ENCODE data around the gene ELL. TPM values are rescaled to one million over a fixed set of nuclear protein-coding genes. Genes with fewer than 3 reads are reported as not detected.

Gene ELL
- total RNA-seq, 6 donors from 2014 or later, result 19.8 to 66.0 (median 22.4) TPM

GRCh38 chr19:18441804-18442788 is 79.8 kb downstream of the ELL start:
- Histone ChIP-seq H3K27ac (no peak overlapping the region), H3K27me3 (no peaks in the 10 kb centered on the region), H3K4me1 (peaks cover 16 to 34% (median 19%) of the 10 kb centered on the region in 4 donors), H3K36me3 (peaks cover 22 to 43% (median 37%) of the 10 kb centered on the region in 4 donors), H3K9me3 (no peaks in the 10 kb centered on the region), H3K4me3 (no peak overlapping the region)
- 78 to 87% methylated on average over 5 of the region's 5 CpGs for WGBS, 2 donors
- ATAC-seq (ENCODE audit: low FRiP score in 2 of 2) (no peak), DNase-seq (no peak)
- no peak for TF ChIP-seq EP300 (IDR thresholded peaks at IDR 0.05)
- TF ChIP-seq CTCF (IDR thresholded peaks at IDR 0.05), result no peak
- no peak for TF ChIP-seq POLR2AphosphoS5 (IDR thresholded peaks at IDR 0.05)

GRCh38 chr19:18440936-18441803 is 80.7 kb downstream of the ELL start:
- 87 to 92% methylated on average over 16 to 17 of the region's 23 CpGs for WGBS, 2 donors
- peak in 1 of 2 donors; percentile 66 for DNase-seq
- no peak for ATAC-seq (ENCODE audit: low FRiP score in 2 of 2)

GRCh38 chr19:18440415-18440877 is 81.4 kb downstream of the ELL start:
- peak in 1 of 2 donors; percentile 22 for DNase-seq
- H3K36me3 ChIP-seq, result peaks cover 13 to 33% (median 22%) of the 10 kb centered on the region in 4 donors
- no peaks in the 10 kb centered on the region for H3K9me3 ChIP-seq
- WGBS, 2 donors, result 55 to 68% methylated on average over 5 to 11 of the region's 11 CpGs
- ATAC-seq (ENCODE audit: low FRiP score in 2 of 2), result no peak
- no peak overlapping the region for H3K4me3 ChIP-seq
- H3K27ac ChIP-seq, result no peak overlapping the region
- TF ChIP-seq CTCF (IDR thresholded peaks at IDR 0.05) (no peak), POLR2A (IDR thresholded peaks at IDR 0.05) (no peak), EP300 (IDR thresholded peaks at IDR 0.05) (no peak), POLR2AphosphoS5 (IDR thresholded peaks at IDR 0.05) (no peak)
- H3K27me3 ChIP-seq, result no peaks in the 10 kb centered on the region
- H3K4me1 ChIP-seq, result peaks cover 23 to 40% (median 27%) of the 10 kb centered on the region in 4 donors

More at GRCh38 chr19:18440936-18441803, 80.7 kb downstream of the ELL start:
- Histone ChIP-seq H3K4me1 (peaks cover 23 to 39% (median 27%) of the 10 kb centered on the region in 4 donors), H3K36me3 (peaks cover 16 to 34% (median 30%) of the 10 kb centered on the region in 4 donors), H3K9me3 (no peaks in the 10 kb centered on the region), H3K27me3 (no peaks in the 10 kb centered on the region), H3K27ac (no peak overlapping the region), H3K4me3 (no peak overlapping the region)
- TF ChIP-seq POLR2AphosphoS5 (IDR thresholded peaks at IDR 0.05) (no peak), POLR2A (IDR thresholded peaks at IDR 0.05) (no peak), CTCF (IDR thresholded peaks at IDR 0.05) (no peak), EP300 (IDR thresholded peaks at IDR 0.05) (no peak)

GRCh38 chr19:18439910-18440237 is 82.0 kb downstream of the ELL start:
- Histone ChIP-seq H3K9me3 (no peaks in the 10 kb centered on the region), H3K4me1 (peaks cover 23 to 40% (median 27%) of the 10 kb centered on the region in 4 donors), H3K36me3 (peaks cover 10 to 31% (median 17%) of the 10 kb centered on the region in 4 donors), H3K4me3 (no peak overlapping the region), H3K27ac (peak overlapping the region in 1 of 4 donors; percentile 72), H3K27me3 (no peaks in the 10 kb centered on the region)
- ATAC-seq (ENCODE audit: low FRiP score in 2 of 2) (no peak), DNase-seq (no peak)
- WGBS, 2 donors, result 76 to 78% methylated on average over 9 of the region's 9 CpGs
- TF ChIP-seq CTCF (IDR thresholded peaks at IDR 0.05), result no peak
- no peak for TF ChIP-seq POLR2A (IDR thresholded peaks at IDR 0.05)
- TF ChIP-seq EP300 (IDR thresholded peaks at IDR 0.05), result no peak
- TF ChIP-seq POLR2AphosphoS5 (IDR thresholded peaks at IDR 0.05), result no peak

All from upper lobe of left lung (tissue), 6 donors.